OCI-LY1 (cell line): ENCODE data around the gene PRR9.

Experiments
- H2AFZ ChIP-seq: fragments of 200-600 bp; sonication (generic), shearing (Covaris generic); 2 replicates; pipeline ENCODE4 v1.6.0; 2014; ENCODE audit warnings: antibody characterized with exemption, mild to moderate bottlenecking, low read length
- H3F3A ChIP-seq: fragments of 200-600 bp; sonication (generic), shearing (Covaris generic); 2 replicates; pipeline ENCODE4 v1.6.0; 2014; ENCODE audit warnings: mild to moderate bottlenecking, antibody characterized with exemption, low read length, moderate library complexity; ENCODE audit not compliant: insufficient read depth
- H3K27ac ChIP-seq: fragments of 200-600 bp; sonication (generic); 2 replicates; pipeline ENCODE4 v1.5.1; 2014; ENCODE audit warnings: low read length, mixed run types, mild to moderate bottlenecking, low read depth; ENCODE audit not compliant: poor library complexity, severe bottlenecking
- H3K27me3 ChIP-seq: fragments of 200-600 bp; sonication (generic); 2 replicates; pipeline ENCODE4 v1.6.0; 2014; ENCODE audit warnings: antibody characterized with exemption, mild to moderate bottlenecking, low read length, moderate library complexity; ENCODE audit not compliant: insufficient read depth
- H3K36me3 ChIP-seq: fragments of 200-600 bp; sonication (generic); 2 replicates; pipeline ENCODE4 v1.6.1; 2014; ENCODE audit warnings: mild to moderate bottlenecking, antibody characterized with exemption, low read length, moderate library complexity, mixed read lengths; ENCODE audit not compliant: insufficient read depth
- H3K4me1 ChIP-seq: fragments of 200-600 bp; sonication (generic); 2 replicates; pipeline ENCODE4 v1.5.1; 2014; ENCODE audit warnings: mild to moderate bottlenecking, low read length, moderate library complexity; ENCODE audit not compliant: insufficient read depth, severe bottlenecking
- H3K4me2 ChIP-seq: fragments of 200-600 bp; sonication (generic), shearing (Covaris generic); 2 replicates; pipeline ENCODE4 v1.6.1; 2014; ENCODE audit warnings: low read length
- H3K4me3 ChIP-seq: fragments of 200-600 bp; sonication (generic); 2 replicates; pipeline ENCODE4 v1.5.1; 2014; ENCODE audit warnings: low read length, low read depth, mild to moderate bottlenecking, mixed read lengths; ENCODE audit not compliant: poor library complexity, severe bottlenecking
- H3K79me2 ChIP-seq: fragments of 200-600 bp; shearing (Covaris generic); 2 replicates; pipeline ENCODE4 v1.6.1; 2016; ENCODE audit warnings: mixed run types, low read length, mixed read lengths; ENCODE audit not compliant: insufficient read depth
- H3K9ac ChIP-seq: fragments of 200-600 bp; sonication (generic), shearing (Covaris generic); 2 replicates; pipeline ENCODE4 v1.6.1; 2014; ENCODE audit warnings: mild to moderate bottlenecking, low read length, mixed read lengths
- H3K9me2 ChIP-seq: fragments of 200-600 bp; sonication (generic), shearing (Covaris generic); 2 replicates; pipeline ENCODE4 v1.6.1; 2014; ENCODE audit warnings: low read depth, mild to moderate bottlenecking, low read length, mixed read lengths
- H3K9me3 ChIP-seq: fragments of 200-600 bp; shearing (Covaris generic); 2 replicates; pipeline ENCODE4 v1.6.1; 2014; ENCODE audit warnings: low read length, mixed read lengths
- H4K20me1 ChIP-seq: fragments of 200-600 bp; sonication (generic), shearing (Covaris generic); 2 replicates; pipeline ENCODE4 v1.6.0; 2016; ENCODE audit warnings: mild to moderate bottlenecking, low read length; ENCODE audit not compliant: insufficient read depth
- CTCF ChIP-seq: fragments of 200-600 bp; sonication (generic), shearing (Covaris generic); IDR thresholded peaks from 2 replicates; pipeline ENCODE4 v1.5.1; 2017; ENCODE audit warnings: mild to moderate bottlenecking, antibody characterized with exemption, low read length, moderate library complexity, mixed read lengths
- EZH2 ChIP-seq: fragments of 200-600 bp; sonication (generic), shearing (Covaris generic); IDR thresholded peaks from 2 replicates; pipeline ENCODE4 v1.8.0; 2017; ENCODE audit warnings: borderline replicate concordance, mixed run types, mild to moderate bottlenecking, antibody characterized with exemption, low read length, moderate library complexity, mixed read lengths

Gene PRR9

GRCh38 chr1:153251988-153252387, 34.6 kb downstream of the PRR9 start:
- Histone ChIP-seq H3K9me3 (no peaks in the 10 kb centered on the region), H3K36me3 (no peaks in the 10 kb centered on the region), H3K27me3 (no peaks in the 10 kb centered on the region), H3K79me2 (no peaks in the 10 kb centered on the region), H3K4me2 (no peak overlapping the region), H3K27ac (no peak overlapping the region), H3K4me1 (no peaks in the 10 kb centered on the region), H3F3A (no peaks in the 10 kb centered on the region), H3K9ac (no peak overlapping the region), H2AFZ (no peak overlapping the region), H4K20me1 (no peaks in the 10 kb centered on the region), H3K9me2 (no peaks in the 10 kb centered on the region), H3K4me3 (no peak overlapping the region)
- TF ChIP-seq EZH2: no peak
- TF ChIP-seq CTCF: no peak

GRCh38 chr1:153253076-153253475, 35.7 kb downstream of the PRR9 start:
- Histone ChIP-seq H3K27me3 (no peaks in the 10 kb centered on the region), H3K9me2 (no peaks in the 10 kb centered on the region), H3K4me2 (no peak overlapping the region), H3K36me3 (no peaks in the 10 kb centered on the region), H3K9me3 (no peaks in the 10 kb centered on the region), H4K20me1 (no peaks in the 10 kb centered on the region), H3K79me2 (no peaks in the 10 kb centered on the region), H3K4me1 (no peaks in the 10 kb centered on the region), H3K9ac (no peak overlapping the region), H2AFZ (no peak overlapping the region), H3K27ac (no peak overlapping the region), H3F3A (no peaks in the 10 kb centered on the region), H3K4me3 (no peak overlapping the region)
- TF ChIP-seq EZH2: no peak
- no peak for TF ChIP-seq CTCF

GRCh38 chr1:153253693-153254092, 36.3 kb downstream of the PRR9 start:
- no peaks in the 10 kb centered on the region for H3K27me3 ChIP-seq
- no peak for TF ChIP-seq EZH2
- no peaks in the 10 kb centered on the region for H4K20me1 ChIP-seq
- no peaks in the 10 kb centered on the region for H3K79me2 ChIP-seq
- H3K4me3 ChIP-seq: no peak overlapping the region
- no peaks in the 10 kb centered on the region for H3K36me3 ChIP-seq
- no peak overlapping the region for H3K27ac ChIP-seq
- H3K9ac ChIP-seq: no peak overlapping the region
- H3K9me3 ChIP-seq: no peaks in the 10 kb centered on the region
- H3K9me2 ChIP-seq: no peaks in the 10 kb centered on the region
- H2AFZ ChIP-seq: no peak overlapping the region
- no peaks in the 10 kb centered on the region for H3F3A ChIP-seq
- no peaks in the 10 kb centered on the region for H3K4me1 ChIP-seq
- no peak overlapping the region for H3K4me2 ChIP-seq

- H3K4me2 ChIP-seq: no peak within 1 kb of the TSS
- no peak within 1 kb of the TSS for H3K4me3 ChIP-seq
- no peaks in the 10 kb centered on the region for H3K9me2 ChIP-seq
- no peak within 1 kb of the TSS for H2AFZ ChIP-seq
- H3K9ac ChIP-seq: no peak within 1 kb of the TSS
- no peaks in the 10 kb centered on the region for H3K79me2 ChIP-seq
- no peak within 1 kb of the TSS for H3K27ac ChIP-seq
- no peak for TF ChIP-seq CTCF
- no peak for TF ChIP-seq EZH2
- no peaks in the 10 kb centered on the region for H3K9me3 ChIP-seq
- H3K36me3 ChIP-seq: no peaks in the 10 kb centered on the region
- H3K4me1 ChIP-seq: no peaks in the 10 kb centered on the region
- no peaks in the 10 kb centered on the region for H3F3A ChIP-seq
- no peaks in the 10 kb centered on the region for H4K20me1 ChIP-seq
- H3K27me3 ChIP-seq: 0 out of 2 replicates have a peak, but pooled peaks cover 5% of the 10 kb centered on the region
Observed at GRCh38 chr1:153259387-153259786, 42.0 kb downstream of the PRR9 start, which contains the start of gene LORICRIN. TSS of gene LORICRIN (plus strand) at chr1:153259687. CDS start at chr1:153260950, 1,263 bp downstream.
